HEK293 (cell line): Measurements from ENCODE around the gene TSHZ2.

Source experiments
- CTCF ChIA-PET: fragments of 350-600 bp; formaldehyde crosslinking; extraction: SDS; loops from one replicate; lab custom pipeline; 2021; ENCODE audit warnings: antibody characterized with exemption; lab: Yijun Ruan, JAX
- POLR2A ChIA-PET: fragments of 300-600 bp; formaldehyde crosslinking; extraction: SDS; loops from one replicate; lab custom pipeline; 2020; ENCODE audit warnings: antibody characterized with exemption, inconsistent platforms; lab: Yijun Ruan, JAX
- H3K27ac ChIP-seq: fragments of 200-500 bp; sonication (Bioruptor generic); 2 replicates; pipeline ENCODE4 v1.5.1; 2014; ENCODE audit warnings: low read depth, low read length, control low read depth, inconsistent platforms; ENCODE audit errors: extremely low read depth
- H3K36me3 ChIP-seq, 2 experiments: fragments of 200-500 bp in 1 of 2; sonication (Bioruptor generic) in 1 of 2; 1 replicate in 1 of 2; 2 replicates in 1 of 2; pipeline ENCODE4 v1.5.1; 2014 to 2017; ENCODE audit warnings: inconsistent platforms in 2 of 2, low read length in 2 of 2; ENCODE audit not compliant: control insufficient read depth in 2 of 2, insufficient read depth in 1 of 2
- H3K4me1 ChIP-seq: fragments of 200-500 bp; sonication (Bioruptor generic); 2 replicates; pipeline ENCODE4 v1.5.1; 2014; ENCODE audit warnings: mild to moderate bottlenecking, low read length, inconsistent platforms; ENCODE audit not compliant: control insufficient read depth, insufficient read depth
- H3K4me3 ChIP-seq: 2 replicates; pipeline ENCODE4 v1.5.1; 2011; ENCODE audit warnings: low read depth, mild to moderate bottlenecking, control low read depth, low read length, moderate library complexity
- H3K9me3 ChIP-seq: fragments of 200-500 bp; sonication (Bioruptor generic); 2 replicates; pipeline ENCODE4 v1.5.1; 2014; ENCODE audit warnings: low read depth, low read length, inconsistent platforms; ENCODE audit not compliant: control insufficient read depth, insufficient read depth
- HOXA7 ChIP-seq: sonication (generic); formaldehyde crosslinking; IDR thresholded peaks from 2 replicates; pipeline ENCODE4 v1.8.1; 2022; ENCODE audit warnings: missing genetic modification reagents, borderline replicate concordance
- KLF16 ChIP-seq: fragments of 450-650 bp; formaldehyde crosslinking; IDR thresholded peaks from 2 replicates; pipeline ENCODE4 v1.5.1; 2017; ENCODE audit warnings: missing biosample characterization, missing genetic modification characterization
- MEIS1 ChIP-seq: sonication (generic); formaldehyde crosslinking; IDR thresholded peaks from 2 replicates; pipeline ENCODE4 v1.8.1; 2022; ENCODE audit warnings: missing genetic modification reagents, mild to moderate bottlenecking, borderline replicate concordance
- WT1 ChIP-seq: fragments of 450-650 bp; formaldehyde crosslinking; IDR thresholded peaks from 2 replicates; pipeline ENCODE4 v1.5.1; 2016; ENCODE audit warnings: missing biosample characterization, missing genetic modification characterization
- ZBTB7A ChIP-seq: fragments of 450-650 bp; formaldehyde crosslinking; IDR thresholded peaks from 2 replicates; pipeline ENCODE4 v1.5.1; 2016; ENCODE audit warnings: low read depth, missing biosample characterization, missing genetic modification characterization
- ZNF155 ChIP-seq: fragments of 450-650 bp; formaldehyde crosslinking; IDR thresholded peaks from 2 replicates; pipeline ENCODE4 v1.5.1; 2016; ENCODE audit warnings: missing biosample characterization, missing genetic modification characterization
- ZNF302 ChIP-seq: fragments of 450-650 bp; formaldehyde crosslinking; IDR thresholded peaks from 2 replicates; pipeline ENCODE4 v1.5.1; 2016; ENCODE audit warnings: missing biosample characterization, missing genetic modification characterization, low read depth
- ZNF350 ChIP-seq: fragments of 450-650 bp; formaldehyde crosslinking; IDR thresholded peaks from 2 replicates; pipeline ENCODE4 v1.5.0; 2017; ENCODE audit warnings: missing biosample characterization, mild to moderate bottlenecking, missing genetic modification characterization
- ZNF391 ChIP-seq: fragments of 450-650 bp; formaldehyde crosslinking; IDR thresholded peaks from 2 replicates; pipeline ENCODE4 v1.5.1; 2016; ENCODE audit warnings: low read depth, missing biosample characterization, missing genetic modification characterization, borderline replicate concordance
- ZNF416 ChIP-seq: fragments of 450-650 bp; formaldehyde crosslinking; IDR thresholded peaks from 2 replicates; pipeline ENCODE4 v1.5.1; 2016; ENCODE audit warnings: missing biosample characterization, missing genetic modification characterization
- ZNF626 ChIP-seq: fragments of 450-650 bp; sonication (Bioruptor Pico); formaldehyde crosslinking; IDR thresholded peaks from 2 replicates; pipeline ENCODE4 v1.5.1; 2018; ENCODE audit warnings: missing biosample characterization, missing genetic modification characterization, inconsistent platforms
- ZNF670 ChIP-seq: fragments of 450-650 bp; formaldehyde crosslinking; IDR thresholded peaks from 2 replicates; pipeline ENCODE4 v1.5.1; 2016; ENCODE audit warnings: missing biosample characterization, missing genetic modification characterization, low read depth
- ZSCAN16 ChIP-seq: fragments of 450-650 bp; formaldehyde crosslinking; IDR thresholded peaks from 2 replicates; pipeline ENCODE4 v1.5.1; 2016; ENCODE audit warnings: missing biosample characterization, missing genetic modification characterization
- TF ChIP-seq, protein P1 (sequence below): fragments of 450-650 bp; formaldehyde crosslinking; IDR thresholded peaks from 2 replicates; pipeline ENCODE4 v1.5.1; 2016; ENCODE audit warnings: missing biosample characterization, missing genetic modification characterization
- TF ChIP-seq, protein P2 (sequence below): fragments of 450-650 bp; formaldehyde crosslinking; optimal IDR thresholded peaks from 2 replicates; pipeline ENCODE3; 2016; ENCODE audit warnings: missing biosample characterization, mild to moderate bottlenecking, missing genetic modification characterization
- TF ChIP-seq, protein P3 (sequence below): fragments of 450-650 bp; formaldehyde crosslinking; IDR thresholded peaks from 2 replicates; pipeline ENCODE4 v1.5.1; 2017; ENCODE audit warnings: missing biosample characterization, mild to moderate bottlenecking, missing genetic modification characterization, moderate library complexity
- TF ChIP-seq, protein P4 (sequence below): fragments of 450-650 bp; formaldehyde crosslinking; IDR thresholded peaks from 2 replicates; pipeline ENCODE4 v1.5.0; 2017; ENCODE audit warnings: missing biosample characterization, missing genetic modification characterization, borderline replicate concordance
- TF ChIP-seq, protein P5 (sequence below): fragments of 450-650 bp; formaldehyde crosslinking; IDR thresholded peaks from 2 replicates; pipeline ENCODE4 v1.5.1; 2016; ENCODE audit warnings: missing biosample characterization, missing genetic modification characterization

TSHZ2 gene

DNA sequence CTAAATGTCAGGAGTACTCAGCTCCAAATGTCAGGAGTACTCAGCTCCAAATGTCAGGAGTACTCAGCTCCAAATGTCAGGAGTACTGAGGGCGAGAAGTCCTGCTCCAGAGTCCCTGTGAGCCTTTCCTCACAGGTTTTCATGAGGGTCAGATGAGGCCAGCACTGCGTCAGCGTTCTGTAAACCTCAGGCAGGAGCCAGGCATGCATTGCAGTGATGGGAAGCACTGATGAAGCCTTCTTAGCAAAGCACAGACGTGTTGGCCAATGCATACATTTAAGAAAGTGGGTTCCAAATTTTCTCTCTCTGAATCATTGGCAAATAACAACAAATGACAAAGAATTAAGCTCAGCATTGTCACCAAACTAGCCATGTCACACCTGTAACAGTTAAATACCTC lies 366.6 kb downstream of the TSHZ2 start:
- H3K36me3 ChIP-seq = no peaks in the 10 kb centered on the region
- POLR2A ChIA-PET = no interaction called here
- no peaks in the 10 kb centered on the region for H3K9me3 ChIP-seq
- CTCF ChIA-PET = interaction anchor here (0.7 to 0.9 kb wide), 2 partner anchors 10 to 43 kb away, joined by 3 to 5 read pairs; no protein-coding TSS in a partner anchor
- no peak overlapping the region for H3K27ac ChIP-seq
- no peaks in the 10 kb centered on the region for H3K4me1 ChIP-seq
- H3K4me3 ChIP-seq = no peak overlapping the region
- TF ChIP-seq KLF16 (tag by site-specific recombination) = no peak
- TF ChIP-seq, protein P1, sequence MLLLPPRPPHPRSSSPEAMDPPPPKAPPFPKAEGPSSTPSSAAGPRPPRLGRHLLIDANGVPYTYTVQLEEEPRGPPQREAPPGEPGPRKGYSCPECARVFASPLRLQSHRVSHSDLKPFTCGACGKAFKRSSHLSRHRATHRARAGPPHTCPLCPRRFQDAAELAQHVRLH = no peak
- no peak for TF ChIP-seq ZSCAN16

DNA sequence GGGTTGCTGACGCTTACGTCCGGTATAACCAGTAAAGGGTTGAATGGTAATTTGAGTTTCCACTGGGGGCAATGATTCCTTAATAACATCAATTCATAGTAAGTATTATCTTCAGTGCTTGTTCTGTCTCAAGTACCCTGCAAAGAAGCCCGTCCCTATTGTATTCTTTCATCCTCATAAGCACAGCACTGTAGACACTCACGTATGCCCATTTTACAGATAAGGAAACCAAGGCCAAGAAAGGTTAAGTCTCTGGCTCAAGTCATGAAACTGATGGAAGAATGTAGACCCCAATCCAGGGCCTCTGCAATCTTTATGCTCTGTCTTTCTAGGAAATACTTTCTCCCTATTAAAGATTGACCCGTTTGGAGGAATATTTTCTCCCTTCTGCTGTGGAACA lies 370.3 kb downstream of the TSHZ2 start:
- H3K4me1 ChIP-seq = no peaks in the 10 kb centered on the region
- TF ChIP-seq HOXA7 (CRISPR knock-in tag) = no peak
- TF ChIP-seq, protein P2, sequence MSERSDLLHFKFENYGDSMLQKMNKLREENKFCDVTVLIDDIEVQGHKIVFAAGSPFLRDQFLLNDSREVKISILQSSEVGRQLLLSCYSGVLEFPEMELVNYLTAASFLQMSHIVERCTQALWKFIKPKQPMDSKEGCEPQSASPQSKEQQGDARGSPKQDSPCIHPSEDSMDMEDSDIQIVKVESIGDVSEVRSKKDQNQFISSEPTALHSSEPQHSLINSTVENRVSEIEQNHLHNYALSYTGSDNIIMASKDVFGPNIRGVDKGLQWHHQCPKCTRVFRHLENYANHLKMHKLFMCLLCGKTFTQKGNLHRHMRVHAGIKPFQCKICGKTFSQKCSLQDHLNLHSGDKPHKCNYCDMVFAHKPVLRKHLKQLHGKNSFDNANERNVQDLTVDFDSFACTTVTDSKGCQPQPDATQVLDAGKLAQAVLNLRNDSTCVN (tag by site-specific recombination) = no peak
- TF ChIP-seq, protein P3, sequence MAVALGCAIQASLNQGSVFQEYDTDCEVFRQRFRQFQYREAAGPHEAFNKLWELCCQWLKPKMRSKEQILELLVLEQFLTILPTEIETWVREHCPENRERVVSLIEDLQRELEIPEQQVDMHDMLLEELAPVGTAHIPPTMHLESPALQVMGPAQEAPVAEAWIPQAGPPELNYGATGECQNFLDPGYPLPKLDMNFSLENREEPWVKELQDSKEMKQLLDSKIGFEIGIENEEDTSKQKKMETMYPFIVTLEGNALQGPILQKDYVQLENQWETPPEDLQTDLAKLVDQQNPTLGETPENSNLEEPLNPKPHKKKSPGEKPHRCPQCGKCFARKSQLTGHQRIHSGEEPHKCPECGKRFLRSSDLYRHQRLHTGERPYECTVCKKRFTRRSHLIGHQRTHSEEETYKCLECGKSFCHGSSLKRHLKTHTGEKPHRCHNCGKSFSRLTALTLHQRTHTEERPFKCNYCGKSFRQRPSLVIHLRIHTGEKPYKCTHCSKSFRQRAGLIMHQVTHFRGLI (tag by site-specific recombination) = no peak
- no peak for TF ChIP-seq MEIS1
- TF ChIP-seq ZNF416 (tag by site-specific recombination) = no peak
- H3K36me3 ChIP-seq = no peaks in the 10 kb centered on the region
- ChIA-PET CTCF (no interaction called here), POLR2A (no interaction called here)
- no peak overlapping the region for H3K4me3 ChIP-seq
- H3K27ac ChIP-seq = no peak overlapping the region
- H3K9me3 ChIP-seq = no peaks in the 10 kb centered on the region

DNA sequence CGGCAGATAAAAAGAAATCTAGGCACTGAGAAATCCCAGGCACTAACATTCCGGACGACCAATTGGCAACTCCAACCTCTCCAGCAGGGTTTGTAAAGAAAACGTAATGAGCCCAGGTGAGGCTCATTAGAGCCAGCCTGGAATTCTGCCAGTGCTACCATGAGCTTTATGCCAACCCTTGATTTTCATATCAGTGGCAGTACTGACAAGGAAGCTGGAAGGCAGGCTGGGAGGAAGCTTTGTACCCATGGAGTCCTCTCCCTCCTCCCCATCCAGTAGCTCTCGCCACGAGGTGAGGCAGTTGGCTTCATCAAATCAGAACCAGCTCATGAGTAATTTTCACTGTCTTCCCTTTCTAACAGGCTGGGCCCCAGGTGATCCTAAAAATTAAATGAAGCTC lies 371.3 kb downstream of the TSHZ2 start:
- Histone ChIP-seq H3K4me3 (no peak overlapping the region), H3K9me3 (no peaks in the 10 kb centered on the region), H3K4me1 (no peaks in the 10 kb centered on the region), H3K36me3 (no peaks in the 10 kb centered on the region), H3K27ac (no peak overlapping the region)
- TF ChIP-seq WT1 (tag by site-specific recombination) = no peak
- no peak for TF ChIP-seq ZNF350 (tag by site-specific recombination)
- ChIA-PET CTCF (interaction anchor here (0.5 to 0.6 kb wide), 2 partner anchors 93 to 96 kb away, joined by 3 read pairs; no protein-coding TSS in a partner anchor), POLR2A (no interaction called here)

DNA sequence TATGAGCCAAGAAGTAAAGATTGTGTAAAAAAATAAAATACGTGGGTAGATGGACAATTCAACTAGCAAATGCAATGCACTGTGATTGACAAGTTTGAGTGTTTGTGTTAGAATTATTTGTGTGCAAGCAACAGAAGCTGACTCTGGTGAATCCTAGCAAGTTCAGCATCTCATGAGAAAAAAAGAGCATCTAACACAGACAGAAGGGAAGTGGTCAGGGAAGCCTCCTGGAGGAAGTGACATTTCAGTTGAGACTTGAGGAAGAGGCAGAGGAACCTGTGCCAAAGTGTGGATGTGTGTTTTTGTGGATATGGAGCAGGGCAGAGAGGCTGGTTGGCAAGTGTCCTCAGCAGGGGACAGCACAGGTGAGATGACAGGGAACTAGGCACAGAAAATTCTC lies 372.7 kb downstream of the TSHZ2 start:
- no peak for TF ChIP-seq ZNF302
- no peak for TF ChIP-seq ZBTB7A (tag by site-specific recombination)
- TF ChIP-seq, protein P3 (tag by site-specific recombination) = no peak
- TF ChIP-seq, protein P4, sequence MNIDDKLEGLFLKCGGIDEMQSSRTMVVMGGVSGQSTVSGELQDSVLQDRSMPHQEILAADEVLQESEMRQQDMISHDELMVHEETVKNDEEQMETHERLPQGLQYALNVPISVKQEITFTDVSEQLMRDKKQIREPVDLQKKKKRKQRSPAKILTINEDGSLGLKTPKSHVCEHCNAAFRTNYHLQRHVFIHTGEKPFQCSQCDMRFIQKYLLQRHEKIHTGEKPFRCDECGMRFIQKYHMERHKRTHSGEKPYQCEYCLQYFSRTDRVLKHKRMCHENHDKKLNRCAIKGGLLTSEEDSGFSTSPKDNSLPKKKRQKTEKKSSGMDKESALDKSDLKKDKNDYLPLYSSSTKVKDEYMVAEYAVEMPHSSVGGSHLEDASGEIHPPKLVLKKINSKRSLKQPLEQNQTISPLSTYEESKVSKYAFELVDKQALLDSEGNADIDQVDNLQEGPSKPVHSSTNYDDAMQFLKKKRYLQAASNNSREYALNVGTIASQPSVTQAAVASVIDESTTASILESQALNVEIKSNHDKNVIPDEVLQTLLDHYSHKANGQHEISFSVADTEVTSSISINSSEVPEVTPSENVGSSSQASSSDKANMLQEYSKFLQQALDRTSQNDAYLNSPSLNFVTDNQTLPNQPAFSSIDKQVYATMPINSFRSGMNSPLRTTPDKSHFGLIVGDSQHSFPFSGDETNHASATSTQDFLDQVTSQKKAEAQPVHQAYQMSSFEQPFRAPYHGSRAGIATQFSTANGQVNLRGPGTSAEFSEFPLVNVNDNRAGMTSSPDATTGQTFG (tag by site-specific recombination) = no peak
- no peak for TF ChIP-seq ZNF670 (tag by site-specific recombination)
- no peak for TF ChIP-seq ZNF391 (tag by site-specific recombination)
- TF ChIP-seq ZNF626 (tag by site-specific recombination) = no peak
- TF ChIP-seq ZNF155 (tag by site-specific recombination) = no peak
- TF ChIP-seq, protein P5, sequence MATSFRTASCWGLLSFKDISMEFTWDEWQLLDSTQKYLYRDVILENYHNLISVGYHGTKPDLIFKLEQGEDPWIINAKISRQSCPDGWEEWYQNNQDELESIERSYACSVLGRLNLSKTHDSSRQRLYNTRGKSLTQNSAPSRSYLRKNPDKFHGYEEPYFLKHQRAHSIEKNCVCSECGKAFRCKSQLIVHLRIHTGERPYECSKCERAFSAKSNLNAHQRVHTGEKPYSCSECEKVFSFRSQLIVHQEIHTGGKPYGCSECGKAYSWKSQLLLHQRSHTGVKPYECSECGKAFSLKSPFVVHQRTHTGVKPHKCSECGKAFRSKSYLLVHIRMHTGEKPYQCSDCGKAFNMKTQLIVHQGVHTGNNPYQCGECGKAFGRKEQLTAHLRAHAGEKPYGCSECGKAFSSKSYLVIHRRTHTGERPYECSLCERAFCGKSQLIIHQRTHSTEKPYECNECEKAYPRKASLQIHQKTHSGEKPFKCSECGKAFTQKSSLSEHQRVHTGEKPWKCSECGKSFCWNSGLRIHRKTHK (tag by site-specific recombination) = no peak
- no peak overlapping the region for H3K4me3 ChIP-seq
- no peaks in the 10 kb centered on the region for H3K36me3 ChIP-seq
- CTCF ChIA-PET = no interaction called here
- no peaks in the 10 kb centered on the region for H3K9me3 ChIP-seq
- no peaks in the 10 kb centered on the region for H3K4me1 ChIP-seq
- POLR2A ChIA-PET = no interaction called here
- no peak overlapping the region for H3K27ac ChIP-seq
